Eye (tissue), 1 donor: ENCODE data around the gene IQCE.
A peak's percentile ranks its signal among the peaks of the same experiment; 100 is the strongest.

Experiments used
- DNase-seq: peaks from one replicate; pipeline ENCODE4 v3.0.0-alpha.2; 2015

The IQCE gene

DNA sequence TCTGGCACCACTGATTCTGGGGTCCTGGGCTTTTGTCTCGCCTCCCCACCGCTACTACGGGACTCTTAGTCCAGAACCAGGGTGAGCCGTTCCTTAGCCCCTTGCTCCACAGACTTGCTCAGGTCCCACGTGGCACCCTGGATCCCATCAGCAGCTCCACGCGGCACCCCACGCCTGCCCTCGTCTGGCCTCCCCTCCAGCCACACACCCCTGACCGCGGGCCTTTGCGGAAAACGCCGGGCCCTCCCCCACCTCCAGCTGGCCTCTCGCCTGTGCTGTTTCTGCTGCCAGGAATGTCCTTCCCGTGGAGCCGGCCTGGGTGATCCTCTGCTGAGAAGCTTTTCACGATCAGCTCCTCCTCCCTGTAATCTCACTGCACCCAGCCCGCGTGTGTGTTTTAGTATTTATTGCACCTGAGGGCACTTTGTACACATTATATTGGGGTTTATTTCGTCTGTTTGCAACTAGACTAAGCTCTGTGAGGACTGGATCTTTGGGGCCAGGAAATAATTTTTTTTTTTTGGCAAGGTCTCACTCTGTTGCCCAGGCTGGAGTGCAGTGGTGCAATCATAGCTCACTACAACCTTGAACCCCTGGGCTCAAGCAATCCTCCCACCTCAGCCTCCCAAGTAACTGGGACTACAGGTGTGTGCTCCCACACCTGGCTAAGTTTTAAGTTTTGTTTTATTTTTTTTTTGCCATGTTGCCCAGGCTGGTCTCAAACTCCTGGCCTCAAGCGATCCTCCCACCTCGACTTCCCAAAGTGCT, 62.5 kb downstream of the IQCE start:
- DNase-seq, result peak; percentile 85

DNA sequence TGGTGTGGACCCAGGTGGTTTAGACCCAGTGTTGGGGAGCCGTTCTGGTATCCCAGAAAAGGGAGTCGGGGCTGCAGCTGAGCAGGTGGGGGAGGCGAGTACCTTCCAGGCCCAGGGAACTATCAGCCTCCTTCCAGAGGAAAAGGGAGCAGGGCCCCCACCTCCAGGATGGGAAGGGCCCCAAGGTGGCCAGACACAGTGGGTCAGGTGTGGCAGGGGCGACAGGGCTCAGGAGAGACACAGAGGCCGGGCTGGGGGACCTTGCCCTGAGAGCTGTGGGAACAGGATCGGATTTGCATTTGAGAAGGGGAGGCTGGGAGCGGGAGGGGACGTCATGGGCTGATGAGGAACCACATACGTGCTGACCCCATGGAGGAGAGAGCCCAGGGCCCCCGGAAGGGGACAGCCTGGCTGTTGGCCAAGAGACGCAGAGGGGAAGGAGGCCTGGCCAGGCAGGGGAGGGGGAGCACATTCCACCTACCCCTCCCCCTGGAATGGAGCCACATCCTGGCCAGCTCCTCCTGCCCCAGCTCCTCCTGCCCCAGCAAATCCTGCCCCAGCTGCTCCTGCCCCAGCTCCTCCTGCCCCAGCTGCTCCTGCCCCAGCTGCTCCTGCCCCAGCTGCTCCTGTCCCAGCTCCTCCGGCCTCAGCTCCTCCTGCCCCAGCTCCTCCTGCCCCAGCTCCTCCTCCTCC, 63.3 kb downstream of the IQCE start:
- DNase-seq, result peak; percentile 95

DNA sequence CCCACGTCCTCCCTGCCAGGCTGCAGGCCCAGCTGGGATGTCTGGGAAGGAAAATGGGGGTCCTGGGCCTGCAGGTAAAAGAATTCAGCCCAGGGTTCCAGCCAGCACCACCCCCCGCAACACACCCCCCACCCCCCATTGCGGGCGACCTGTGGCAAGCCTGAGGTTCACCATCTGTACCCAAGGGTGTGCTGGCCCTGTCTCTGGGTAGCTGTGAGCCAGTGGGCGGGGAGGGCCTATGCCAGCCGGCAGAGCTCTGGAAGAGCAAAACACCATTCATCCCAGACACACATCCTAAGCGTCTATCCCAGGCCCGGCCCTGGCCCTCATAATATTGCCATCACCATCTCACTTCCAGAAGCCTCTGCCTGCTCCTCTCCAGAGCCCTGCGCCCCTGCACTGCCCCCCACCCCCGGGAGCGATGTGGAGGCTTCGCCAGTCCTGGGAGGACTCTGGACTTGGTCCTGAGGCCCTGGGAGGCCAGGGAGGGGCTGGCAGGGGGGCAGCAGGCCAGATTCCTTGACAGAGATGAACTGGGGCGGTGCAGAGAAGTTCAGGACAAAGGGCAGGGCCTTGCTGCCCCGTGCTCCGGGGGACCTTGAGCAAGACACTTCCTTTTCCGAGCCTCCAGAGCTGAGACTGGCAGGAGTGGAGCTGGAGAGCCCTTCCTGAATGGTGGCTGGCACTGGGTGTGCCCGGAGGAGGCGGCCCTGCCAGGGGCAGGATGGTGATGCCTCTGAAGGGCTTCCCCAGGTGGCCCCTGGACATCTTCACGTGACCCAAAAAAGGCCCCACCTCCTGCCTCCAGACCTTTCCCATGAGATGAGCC, 64.3 kb downstream of the IQCE start:
- no peak for DNase-seq

DNA sequence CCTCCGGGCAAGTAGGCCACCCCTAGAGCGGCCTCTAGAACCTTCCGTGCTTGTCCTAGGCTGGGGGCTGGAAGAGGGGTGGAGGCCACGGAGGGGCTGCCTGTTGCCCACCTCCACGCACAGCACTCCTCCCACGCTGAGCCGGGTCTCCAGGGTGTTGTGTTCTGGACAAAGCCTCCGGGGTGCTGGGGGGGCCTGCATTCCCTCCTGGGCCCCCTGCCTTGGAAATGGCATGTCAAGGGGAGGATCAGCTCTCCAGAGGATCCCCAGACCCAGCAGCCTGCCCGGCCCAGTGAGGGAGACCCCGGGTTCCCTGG, 64.9 kb downstream of the IQCE start:
- no peak for DNase-seq

DNA sequence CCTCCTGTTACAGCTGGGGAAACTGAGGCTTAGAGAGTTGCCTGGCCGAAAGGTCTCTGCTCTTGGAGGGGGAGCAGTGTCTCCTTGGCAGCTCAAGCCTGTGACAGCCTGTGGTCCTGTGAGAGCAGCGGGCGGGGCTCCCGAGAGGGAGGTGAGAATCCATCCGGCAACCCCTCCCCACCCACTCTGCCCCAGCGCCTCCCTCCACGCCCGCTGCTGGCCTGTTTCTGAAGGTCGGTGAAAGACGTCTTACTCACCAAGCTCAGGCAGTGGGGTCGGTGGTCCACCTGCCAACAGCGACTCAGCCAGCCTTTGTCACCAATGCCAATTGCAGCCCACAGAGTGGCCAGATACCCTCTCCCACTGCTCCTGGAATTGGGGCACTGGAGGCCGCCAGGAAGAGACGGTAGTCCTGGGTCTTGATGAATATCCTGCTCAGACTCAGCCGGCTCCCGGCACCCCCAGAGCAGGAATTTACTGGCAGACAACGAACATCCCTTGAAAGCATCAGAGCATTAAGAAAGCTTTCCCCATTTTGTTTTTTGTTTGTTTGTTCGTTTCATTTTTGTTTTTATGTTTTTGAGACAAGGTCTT, 65.6 kb downstream of the IQCE start:
- no peak for DNase-seq

DNA sequence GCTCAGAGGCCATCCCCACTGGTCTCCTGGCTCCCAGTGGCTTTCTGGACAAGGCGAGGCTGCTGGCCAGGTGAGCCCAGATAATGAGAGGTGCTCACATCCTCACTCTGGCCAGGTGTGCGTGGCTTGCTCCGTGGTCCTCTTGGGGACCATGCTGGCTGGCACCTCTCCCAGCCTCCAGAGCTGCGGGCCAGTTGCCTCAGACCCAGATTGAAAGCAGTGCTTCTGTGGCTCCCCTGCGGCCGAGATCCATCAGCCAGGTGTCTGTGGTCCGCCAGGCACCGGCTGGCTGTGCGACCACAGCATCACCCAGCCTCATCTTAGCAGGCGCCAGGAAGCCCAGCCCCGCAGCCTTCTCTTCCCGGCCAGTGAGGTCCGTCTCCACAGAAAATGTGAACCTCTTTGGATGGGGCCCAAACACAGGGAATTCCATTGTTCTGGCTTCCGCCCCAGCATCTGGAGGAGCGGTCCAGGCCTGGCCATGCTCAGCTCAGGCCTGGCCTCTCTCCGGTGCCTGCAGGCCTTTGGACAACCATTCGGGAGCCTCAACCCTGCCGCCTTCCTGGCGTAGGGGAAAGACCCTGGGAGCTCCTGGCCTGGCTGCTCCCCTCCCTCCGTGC, 67.8 kb downstream of the IQCE start:
- DNase-seq, result peak; percentile 54

DNA sequence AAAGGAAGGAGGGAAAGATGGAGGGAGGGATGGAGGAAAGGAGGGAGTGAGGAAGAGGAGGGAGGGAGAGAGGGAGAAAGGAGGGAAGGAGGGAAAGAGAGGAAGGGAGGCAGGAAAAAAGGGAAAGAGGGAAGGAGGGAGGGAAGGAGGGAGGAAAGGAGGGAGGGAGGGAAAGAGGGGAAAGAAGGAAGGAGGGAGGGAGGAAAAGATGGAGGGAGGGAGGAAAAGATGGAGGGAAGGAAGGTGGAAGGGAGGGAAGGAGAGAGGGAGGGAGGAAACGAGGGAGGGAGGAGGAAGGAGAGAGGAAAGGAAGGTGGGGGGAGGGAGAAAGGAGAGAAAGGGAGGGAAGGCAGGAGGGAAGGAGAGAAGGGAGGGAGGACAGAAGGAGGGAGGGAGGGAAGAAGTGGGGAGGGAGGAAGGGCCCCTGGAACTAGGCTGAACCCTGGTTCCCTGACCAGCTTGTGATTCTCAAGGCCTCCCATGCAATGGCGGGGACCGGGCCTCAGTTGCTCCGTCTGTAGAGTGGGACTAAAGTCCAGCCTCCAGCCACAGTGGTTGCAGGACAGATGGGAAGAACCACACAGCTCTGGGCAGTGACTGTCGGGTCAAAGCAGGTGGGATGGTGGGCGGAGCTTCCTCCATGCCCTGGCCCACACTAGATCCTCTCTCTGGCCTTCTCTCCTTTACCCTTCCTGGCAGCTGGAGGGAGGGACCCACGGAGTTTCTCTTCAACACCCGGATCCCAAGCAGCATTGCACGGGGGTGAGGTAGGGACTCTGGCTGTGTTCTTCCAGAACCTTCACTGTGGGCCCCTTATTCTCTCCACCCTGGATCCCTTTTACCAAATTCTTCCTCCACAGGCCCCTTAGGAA, 68.7 kb downstream of the IQCE start:
- no peak for DNase-seq

DNA sequence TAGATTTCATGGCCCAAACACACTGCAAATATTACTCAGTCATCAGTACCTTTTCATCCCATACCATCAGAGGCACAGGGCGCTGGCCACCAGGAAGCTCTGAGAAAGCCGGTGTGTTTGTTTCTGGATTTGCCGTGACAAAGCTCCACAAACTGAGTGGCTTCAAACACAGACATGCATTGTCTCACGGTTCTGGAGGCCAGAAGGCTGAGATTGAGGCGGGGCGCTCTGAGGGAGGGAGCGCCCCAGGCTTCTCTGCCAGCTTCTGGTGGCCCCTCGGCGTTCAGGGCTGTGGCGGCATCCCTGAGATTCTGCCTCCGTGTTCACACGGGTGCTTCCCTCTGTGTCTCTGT, 69.3 kb downstream of the IQCE start:
- DNase-seq, result no peak

DNA sequence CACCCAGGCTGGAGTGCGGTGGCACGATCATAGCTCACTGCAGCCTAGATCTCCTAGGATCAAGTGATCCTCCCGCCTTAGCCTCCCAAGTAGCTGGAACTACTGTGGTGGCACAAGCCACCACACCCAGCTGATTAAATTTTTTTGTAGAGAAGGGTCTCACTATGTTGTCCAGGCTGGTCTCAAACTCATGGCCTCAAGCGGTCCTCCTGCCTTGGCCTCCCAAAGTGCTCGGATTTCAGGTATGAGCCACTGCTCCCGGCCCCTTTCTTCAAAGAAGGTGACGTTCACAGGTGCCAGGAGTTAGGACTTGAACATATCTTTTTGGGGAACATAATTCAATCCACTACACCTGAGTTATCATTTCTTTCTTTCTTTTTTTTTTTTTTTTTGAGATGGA, 70.1 kb downstream of the IQCE start:
- no peak for DNase-seq

DNA sequence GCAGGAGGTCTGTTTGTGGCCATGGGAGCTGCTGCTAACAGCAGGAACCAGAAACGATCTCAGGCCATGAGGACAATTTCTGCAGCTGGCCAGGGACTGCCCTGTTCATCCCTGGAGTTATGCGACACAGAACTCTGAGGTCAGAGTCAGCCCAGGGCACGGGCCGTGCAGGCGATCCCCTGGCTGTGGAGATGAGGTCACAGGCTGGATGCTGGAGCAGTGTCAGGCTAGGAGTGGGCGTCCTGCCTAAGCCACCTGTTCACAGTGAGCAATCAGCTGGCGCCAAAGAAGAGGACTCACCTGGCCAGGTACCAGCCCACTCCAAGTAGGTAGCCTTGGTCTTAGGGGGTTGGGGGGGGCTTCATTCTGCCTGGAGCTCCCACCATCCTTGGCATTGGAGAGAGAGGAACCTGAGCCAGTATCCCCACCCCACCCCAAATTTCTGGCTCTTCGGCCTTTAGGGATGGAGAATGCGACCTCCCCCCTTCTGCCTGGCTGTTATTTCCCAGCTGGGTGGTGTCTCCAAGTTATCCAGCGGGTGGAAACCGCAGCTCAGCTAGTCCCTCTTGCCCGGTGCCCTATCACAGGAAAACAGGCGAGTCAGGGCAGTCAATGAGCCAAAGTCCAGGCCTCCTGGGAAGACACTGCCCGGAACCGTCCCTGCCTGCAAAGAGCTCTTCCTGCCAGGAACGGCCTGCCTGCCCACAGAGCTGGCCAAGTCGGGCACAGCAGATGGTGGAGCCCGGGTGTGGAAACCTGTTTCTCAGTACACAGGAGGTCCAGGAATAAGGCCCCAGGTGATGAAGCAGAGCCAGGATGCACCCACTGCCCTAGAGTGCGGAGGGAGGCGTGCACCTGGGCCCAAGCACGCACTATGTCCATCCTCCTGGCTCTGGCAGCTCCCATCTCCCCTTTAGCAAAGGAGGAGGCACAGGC, 71.2 kb downstream of the IQCE start:
- no peak for DNase-seq

DNA sequence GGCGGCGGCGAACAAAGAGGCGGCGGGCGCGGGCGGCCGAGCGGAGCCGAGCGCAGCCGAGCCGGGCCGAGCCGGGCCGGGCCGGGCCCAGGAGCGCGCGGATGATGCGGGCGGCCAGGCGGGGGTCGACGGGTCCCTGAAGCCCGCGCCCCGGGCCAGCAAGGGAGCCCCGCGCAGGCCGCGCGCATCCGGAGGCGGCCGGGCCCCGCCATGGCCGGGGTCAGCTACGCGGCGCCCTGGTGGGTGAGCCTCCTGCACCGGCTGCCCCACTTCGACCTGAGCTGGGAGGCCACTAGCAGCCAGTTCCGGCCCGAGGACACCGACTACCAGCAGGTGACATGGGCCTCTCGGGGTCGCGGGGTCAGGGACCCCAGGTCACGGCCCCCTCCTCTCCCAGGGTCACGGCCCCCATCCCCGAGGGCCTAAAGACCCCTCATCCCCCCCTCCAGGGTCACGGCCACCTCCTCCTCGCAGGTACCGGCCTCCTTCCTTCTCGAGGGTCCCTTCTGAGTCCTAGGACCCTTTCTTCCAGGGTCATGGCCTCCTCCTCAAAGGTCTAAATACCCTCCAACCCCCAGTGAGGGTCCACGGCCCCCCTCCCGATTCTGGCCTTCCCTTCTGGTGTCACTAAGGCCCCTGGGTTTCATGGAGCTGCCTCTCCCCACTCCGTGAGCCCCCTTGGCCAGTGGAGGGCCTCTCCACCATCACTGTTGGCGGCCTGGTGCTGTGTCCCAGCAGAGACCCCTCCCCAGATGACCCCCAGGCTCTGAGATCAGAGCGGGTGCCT, 73.4 kb downstream of the IQCE start, which contains the start of gene TTYH3:
Gene TTYH3 (plus strand): TSS at position 41 of the 787 bp plus-strand sequence. CDS start 170 bp downstream, at position 211.
- DNase-seq, result peak; percentile 76

DNA sequence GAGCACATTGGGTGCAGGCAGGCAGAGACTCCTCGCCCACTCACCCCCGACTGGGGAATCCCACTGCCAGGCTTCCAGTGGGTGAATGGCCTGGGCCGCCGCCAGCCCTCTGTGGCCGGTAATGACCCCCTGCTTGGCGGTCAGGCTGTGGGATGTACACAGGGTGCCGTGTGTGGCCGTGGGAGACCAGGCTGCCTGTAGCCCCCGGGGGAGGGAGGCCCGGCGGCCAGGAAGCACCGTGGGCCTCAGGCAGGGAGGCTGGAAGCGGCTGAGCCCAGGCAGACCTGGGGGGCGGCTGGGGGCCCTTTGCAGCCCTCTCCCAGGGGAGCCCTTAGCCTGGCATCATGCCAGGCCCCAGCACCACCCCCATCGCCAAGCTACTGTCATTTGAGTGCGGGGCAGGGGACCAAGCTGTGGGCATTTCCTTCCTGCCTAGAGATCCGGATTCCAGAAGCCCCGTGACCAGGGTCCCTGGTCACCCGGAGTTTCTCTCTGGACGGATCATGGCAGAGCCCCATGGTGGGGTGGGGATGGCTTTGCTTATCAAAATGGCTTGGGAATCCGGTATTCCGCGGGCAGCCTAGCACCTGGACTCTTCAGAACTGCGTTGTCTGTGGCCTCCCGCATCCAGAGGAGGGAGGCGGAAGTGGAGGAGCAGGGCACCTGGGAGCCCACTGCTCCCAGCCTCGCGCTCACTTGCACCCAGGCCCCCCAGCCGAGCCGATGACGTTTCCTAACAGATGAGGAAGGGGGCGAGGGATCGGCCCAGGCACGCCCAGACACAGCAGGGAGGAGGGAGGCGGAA, 74.2 kb downstream of the IQCE start:
- peak; percentile 85 for DNase-seq

DNA sequence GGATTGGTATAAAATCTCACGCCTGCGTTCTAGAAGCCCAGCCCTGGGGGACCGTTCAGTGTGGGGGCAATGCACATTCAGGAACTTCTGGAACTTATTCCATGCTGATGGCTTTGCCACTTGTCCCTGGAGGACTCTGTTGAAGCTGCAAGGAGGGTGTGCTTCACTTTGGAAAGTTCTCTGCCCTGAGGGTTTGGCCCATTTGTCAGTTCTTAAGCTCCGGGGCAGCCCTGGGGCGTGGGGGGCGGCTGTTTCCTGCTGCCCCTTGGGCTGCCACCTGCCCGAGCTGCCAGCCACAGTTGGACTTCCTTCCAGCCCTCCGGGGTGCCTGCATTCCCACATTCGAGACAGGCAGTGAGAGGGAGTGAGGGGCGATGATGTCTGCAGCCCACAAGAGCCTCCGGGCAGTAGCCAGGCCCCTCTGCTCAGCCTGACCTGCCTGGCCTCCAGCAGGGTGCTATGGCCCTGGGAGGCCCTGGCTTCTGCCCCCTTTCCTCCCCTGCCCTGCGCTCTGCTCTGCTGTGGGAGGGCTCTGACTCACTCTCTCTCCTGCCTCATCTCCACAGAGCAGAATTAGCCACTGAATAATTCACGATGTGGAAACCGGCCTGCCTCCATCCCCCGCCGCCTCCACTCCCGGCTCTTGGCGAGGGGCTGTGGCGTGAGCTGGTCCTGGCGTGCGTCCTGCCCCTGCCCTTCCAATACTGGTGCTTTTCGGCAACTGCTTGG, 74.9 kb downstream of the IQCE start:
- peak; percentile 75 for DNase-seq

DNA sequence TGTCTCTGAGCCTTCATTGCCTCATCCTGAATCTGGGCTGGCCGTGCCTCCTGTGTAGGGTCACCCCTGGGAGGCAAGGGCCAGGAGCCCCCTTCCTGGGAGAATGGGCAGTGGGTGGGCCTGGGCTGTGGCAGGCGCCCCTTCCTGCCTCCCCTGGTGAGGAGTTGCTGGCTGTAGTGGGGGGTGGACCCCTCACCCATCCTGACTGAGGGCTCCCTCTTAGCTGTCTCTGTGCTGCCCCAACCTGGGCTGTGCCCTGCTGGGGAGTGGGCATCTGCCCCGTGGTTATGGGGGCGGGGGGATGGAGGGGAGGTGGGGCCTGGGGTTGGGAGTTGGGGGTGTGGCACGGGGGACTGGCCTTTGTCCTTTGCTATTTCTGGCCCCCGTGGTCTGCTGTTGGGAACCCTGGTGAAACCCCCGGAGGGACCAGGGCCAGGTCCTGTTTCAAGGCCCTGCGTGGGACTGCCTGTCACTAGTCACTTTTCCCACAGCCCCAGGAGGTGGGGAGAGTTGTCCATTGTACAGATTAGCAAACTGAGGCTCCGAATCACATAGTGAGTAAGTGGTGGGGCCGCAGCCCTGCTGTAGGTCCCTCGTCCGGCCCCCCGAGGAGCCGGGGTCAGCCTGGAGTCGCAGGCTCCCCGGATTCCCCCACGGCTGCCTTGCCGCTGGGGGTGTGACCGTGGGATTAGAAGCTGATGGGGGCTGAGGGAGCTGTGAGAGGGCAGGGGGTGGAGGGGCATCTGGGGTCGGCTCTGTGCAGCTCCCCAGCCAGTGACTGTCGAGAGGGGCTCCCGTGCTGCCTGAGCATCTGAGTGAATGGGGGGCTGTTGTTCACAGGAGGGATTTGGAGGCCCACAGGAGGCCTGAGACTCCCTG, 75.7 kb downstream of the IQCE start:
- no peak for DNase-seq

DNA sequence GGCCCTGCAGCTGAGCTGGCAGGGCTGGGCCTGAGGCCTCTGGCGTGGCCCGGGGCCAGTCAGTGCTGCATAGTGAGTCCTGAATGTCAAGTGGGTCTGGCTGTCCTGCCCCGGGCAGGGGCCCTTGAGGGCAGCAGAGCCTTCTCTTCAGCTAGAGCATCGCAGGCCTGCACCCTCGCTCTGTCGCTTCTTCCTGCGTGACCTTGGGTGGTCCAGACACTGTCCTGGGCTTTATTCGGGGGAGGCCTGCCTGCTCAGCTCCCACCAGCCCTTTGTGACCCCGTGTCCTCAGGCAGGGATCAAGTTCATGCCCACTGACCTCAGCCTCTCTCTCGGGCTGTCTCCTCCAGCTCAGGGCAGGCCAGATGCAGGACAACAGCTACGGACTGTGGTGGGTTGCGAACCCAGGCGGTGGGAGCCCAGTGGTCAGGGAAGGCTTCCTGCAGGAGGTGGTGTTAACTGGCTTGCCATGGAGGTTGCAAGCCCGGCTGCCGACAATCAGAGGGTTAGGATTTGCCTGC, 76.4 kb downstream of the IQCE start:
- DNase-seq, result no peak

DNA sequence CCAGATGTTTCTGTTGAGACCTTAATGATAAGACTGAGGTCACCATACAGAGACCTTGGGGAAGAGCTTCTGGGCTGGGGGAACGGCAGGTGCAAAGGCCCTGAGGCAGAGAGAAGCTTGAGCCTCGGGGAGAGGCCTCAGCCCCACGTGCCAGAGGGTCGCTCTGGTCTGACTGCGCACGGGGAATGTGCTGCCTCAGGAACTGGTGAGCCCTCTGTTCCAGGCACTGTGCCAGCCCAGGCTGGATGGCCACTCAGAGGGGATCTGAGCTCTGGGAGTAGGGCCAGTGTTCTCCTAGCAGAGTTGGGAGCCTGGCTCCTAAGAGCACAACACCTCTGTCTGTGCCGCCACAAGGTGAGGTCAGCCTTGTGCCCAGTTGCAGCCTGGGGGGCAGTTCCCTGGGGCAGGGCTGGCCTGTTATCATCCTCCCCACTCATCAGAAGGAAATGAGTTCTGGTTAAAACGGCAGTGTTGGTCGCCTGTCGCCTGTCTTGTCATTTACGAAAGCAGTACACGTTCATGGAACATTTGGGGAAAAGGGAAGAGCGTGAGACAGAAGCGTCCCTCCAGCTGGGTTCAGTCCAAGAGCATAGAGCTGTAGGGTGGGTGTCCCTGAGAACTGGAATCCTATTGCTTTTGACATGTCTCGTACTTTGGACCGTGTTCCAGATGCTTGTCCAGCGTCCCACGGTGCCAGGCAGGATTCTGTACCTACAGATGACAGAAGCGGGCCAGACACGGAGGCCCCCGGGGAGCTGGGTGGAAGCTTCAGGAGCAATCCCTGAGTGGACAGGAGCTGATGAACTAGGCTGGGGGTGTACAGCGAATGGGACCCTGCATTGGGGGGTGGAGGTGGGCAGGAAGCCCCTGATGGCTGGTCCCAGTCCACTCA, 77.3 kb downstream of the IQCE start:
- DNase-seq, result no peak
